SHP77 treated with DMSO at 0.1 percent for 48 hours (cell line): ENCODE results near the gene MRPS23.

ENCODE experiments used
- DNase-seq: peaks from one replicate; lab custom pipeline; 2025; lab: John Stamatoyannopoulos, UW

The MRPS23 gene

GRCh38 chr17:57838453-57838852 lies 11.4 kb downstream of the MRPS23 start:
- no peak for DNase-seq

- no peak for DNase-seq
Measured at GRCh38 chr17:57835333-57835900, 14.4 kb downstream of the MRPS23 start.

GRCh38 chr17:57834146-57834741 lies 15.6 kb downstream of the MRPS23 start:
- DNase-seq = no peak

GRCh38 chr17:57833179-57833939 lies 16.5 kb downstream of the MRPS23 start:
- peak; percentile 36 for DNase-seq

- no peak for DNase-seq
Measured at GRCh38 chr17:57832314-57833178, 17.3 kb downstream of the MRPS23 start.

- DNase-seq = no peak
Measured at GRCh38 chr17:57830880-57831279, 19.0 kb downstream of the MRPS23 start.

- no peak for DNase-seq
Measured at GRCh38 chr17:57823469-57824401, 26.1 kb downstream of the MRPS23 start.

GRCh38 chr17:57819867-57820266 lies 30.0 kb downstream of the MRPS23 start:
- no peak for DNase-seq

GRCh38 chr17:57819285-57819684 lies 30.6 kb downstream of the MRPS23 start:
- DNase-seq = no peak

GRCh38 chr17:57818066-57818465 lies 31.8 kb downstream of the MRPS23 start:
- no peak for DNase-seq

GRCh38 chr17:57817299-57817698 lies 32.5 kb downstream of the MRPS23 start:
- DNase-seq = no peak

GRCh38 chr17:57814421-57814820 lies 35.4 kb downstream of the MRPS23 start:
- no peak for DNase-seq

- DNase-seq = peak; percentile 12
Measured at GRCh38 chr17:57811638-57812280, 38.1 kb downstream of the MRPS23 start.

GRCh38 chr17:57810721-57811637 lies 38.9 kb downstream of the MRPS23 start:
- no peak for DNase-seq

- DNase-seq = no peak
Measured at GRCh38 chr17:57809879-57810278, 40.0 kb downstream of the MRPS23 start.

- DNase-seq = no peak
Measured at GRCh38 chr17:57808882-57809281, 41.0 kb downstream of the MRPS23 start.

- no peak for DNase-seq
Measured at GRCh38 chr17:57806167-57806830, 43.5 kb downstream of the MRPS23 start.

GRCh38 chr17:57803021-57803420 lies 46.8 kb downstream of the MRPS23 start:
- no peak for DNase-seq

GRCh38 chr17:57801044-57801711 lies 48.7 kb downstream of the MRPS23 start:
- DNase-seq = no peak
